ENCODE measurements around the gene TTC14.

Gene TTC14

DNA sequence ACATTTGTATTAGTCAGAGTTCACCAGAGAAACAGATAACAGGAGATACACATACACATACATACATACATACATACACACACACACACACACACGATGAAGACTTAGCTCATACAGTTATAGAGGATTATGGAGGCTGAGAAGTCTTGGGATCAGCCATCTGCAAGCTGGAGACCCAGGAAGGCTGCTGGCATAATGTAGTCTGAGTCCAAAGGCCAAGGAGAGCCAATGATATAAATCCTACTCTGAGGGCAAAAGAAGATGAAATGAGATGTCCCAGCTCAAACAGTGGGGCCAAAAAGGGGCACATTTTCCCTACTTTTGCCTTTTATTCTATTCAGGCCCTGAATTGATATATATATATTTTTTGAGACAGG is 6.4 kb upstream of the TTC14 start:
- Histone ChIP-seq H3K4me3 (ENCODE audit: low read length) (no peak overlapping the region), H3F3A (ENCODE audit: control insufficient read depth, insufficient read depth) (no peaks in the 10 kb centered on the region), H3K9me3 (ENCODE audit: control insufficient read depth, insufficient read depth, low read length) (no peaks in the 10 kb centered on the region), H3K9me2 (replicated peaks; ENCODE audit: control insufficient read depth, low read length) (no peaks in the 10 kb centered on the region), H3K27ac (ENCODE audit: low read depth, low read length) (no peak overlapping the region), H3K27me3 (ENCODE audit: control insufficient read depth, low read length) (no peaks in the 10 kb centered on the region), H4K20me1 (ENCODE audit: control insufficient read depth, insufficient read depth, low read depth, low read length) (no peaks in the 10 kb centered on the region), H3K4me2 (ENCODE audit: low read length) (no peak overlapping the region), H3K36me3 (ENCODE audit: control insufficient read depth, low read length) (no peaks in the 10 kb centered on the region), H3K4me1 (ENCODE audit: control insufficient read depth, low read length) (no peaks in the 10 kb centered on the region), H3K79me2 (ENCODE audit: control insufficient read depth, low read length) (no peaks in the 10 kb centered on the region)
- TF ChIP-seq, protein P1, sequence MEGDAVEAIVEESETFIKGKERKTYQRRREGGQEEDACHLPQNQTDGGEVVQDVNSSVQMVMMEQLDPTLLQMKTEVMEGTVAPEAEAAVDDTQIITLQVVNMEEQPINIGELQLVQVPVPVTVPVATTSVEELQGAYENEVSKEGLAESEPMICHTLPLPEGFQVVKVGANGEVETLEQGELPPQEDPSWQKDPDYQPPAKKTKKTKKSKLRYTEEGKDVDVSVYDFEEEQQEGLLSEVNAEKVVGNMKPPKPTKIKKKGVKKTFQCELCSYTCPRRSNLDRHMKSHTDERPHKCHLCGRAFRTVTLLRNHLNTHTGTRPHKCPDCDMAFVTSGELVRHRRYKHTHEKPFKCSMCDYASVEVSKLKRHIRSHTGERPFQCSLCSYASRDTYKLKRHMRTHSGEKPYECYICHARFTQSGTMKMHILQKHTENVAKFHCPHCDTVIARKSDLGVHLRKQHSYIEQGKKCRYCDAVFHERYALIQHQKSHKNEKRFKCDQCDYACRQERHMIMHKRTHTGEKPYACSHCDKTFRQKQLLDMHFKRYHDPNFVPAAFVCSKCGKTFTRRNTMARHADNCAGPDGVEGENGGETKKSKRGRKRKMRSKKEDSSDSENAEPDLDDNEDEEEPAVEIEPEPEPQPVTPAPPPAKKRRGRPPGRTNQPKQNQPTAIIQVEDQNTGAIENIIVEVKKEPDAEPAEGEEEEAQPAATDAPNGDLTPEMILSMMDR (IDR thresholded peaks at IDR 0.05; ENCODE audit: low read depth, low read length, poor library complexity, severe bottlenecking) = no peak
- TF ChIP-seq EZH2phosphoT487 (IDR thresholded peaks at IDR 0.05; ENCODE audit: borderline replicate concordance, low read length) = no peak

DNA sequence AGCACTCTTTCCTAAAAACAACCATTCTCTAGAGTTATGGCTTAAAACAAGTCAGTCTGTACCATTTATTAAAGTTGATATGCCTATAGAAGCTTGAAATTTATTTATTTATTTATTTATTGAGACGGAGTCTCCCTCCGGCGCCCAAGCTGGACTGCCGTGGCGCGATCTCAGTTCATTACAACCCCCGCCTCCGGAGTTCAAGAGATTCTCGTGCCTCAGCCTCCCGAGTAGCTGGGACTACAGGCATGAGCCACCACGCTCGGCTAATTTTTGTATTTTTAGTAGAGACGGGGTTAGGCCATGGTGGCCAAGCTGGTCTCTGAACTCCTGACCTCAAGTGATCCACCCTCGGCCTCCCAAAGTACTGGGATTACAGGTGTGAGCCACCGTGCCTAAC is 1.5 kb upstream of the TTC14 start:
- Histone ChIP-seq H3K9me2 (replicated peaks; ENCODE audit: control insufficient read depth, low read length) (no peaks in the 10 kb centered on the region), H3K36me3 (ENCODE audit: control insufficient read depth, low read length) (peaks cover 26% of the 10 kb centered on the region), H3F3A (ENCODE audit: control insufficient read depth, insufficient read depth) (peaks cover 2% of the 10 kb centered on the region; the same call in 1 of the 2 replicates), H3K4me3 (ENCODE audit: low read length) (no peak overlapping the region), H3K4me2 (ENCODE audit: low read length) (no peak overlapping the region), H3K79me2 (ENCODE audit: control insufficient read depth, low read length) (peaks cover 23% of the 10 kb centered on the region), H3K27me3 (ENCODE audit: control insufficient read depth, low read length) (no peaks in the 10 kb centered on the region), H4K20me1 (ENCODE audit: control insufficient read depth, insufficient read depth, low read depth, low read length) (no peaks in the 10 kb centered on the region; the same call in 1 of the 2 replicates), H3K9me3 (ENCODE audit: control insufficient read depth, insufficient read depth, low read length) (peaks cover 7% of the 10 kb centered on the region; the same call in 1 of the 2 replicates), H3K27ac (ENCODE audit: low read depth, low read length) (no peak overlapping the region), H3K4me1 (ENCODE audit: control insufficient read depth, low read length) (peaks cover 20% of the 10 kb centered on the region)
- TF ChIP-seq, protein P1 (IDR thresholded peaks at IDR 0.05; ENCODE audit: low read depth, low read length, poor library complexity, severe bottlenecking) = no peak
- TF ChIP-seq EZH2phosphoT487 (IDR thresholded peaks at IDR 0.05; ENCODE audit: borderline replicate concordance, low read length) = no peak

DNA sequence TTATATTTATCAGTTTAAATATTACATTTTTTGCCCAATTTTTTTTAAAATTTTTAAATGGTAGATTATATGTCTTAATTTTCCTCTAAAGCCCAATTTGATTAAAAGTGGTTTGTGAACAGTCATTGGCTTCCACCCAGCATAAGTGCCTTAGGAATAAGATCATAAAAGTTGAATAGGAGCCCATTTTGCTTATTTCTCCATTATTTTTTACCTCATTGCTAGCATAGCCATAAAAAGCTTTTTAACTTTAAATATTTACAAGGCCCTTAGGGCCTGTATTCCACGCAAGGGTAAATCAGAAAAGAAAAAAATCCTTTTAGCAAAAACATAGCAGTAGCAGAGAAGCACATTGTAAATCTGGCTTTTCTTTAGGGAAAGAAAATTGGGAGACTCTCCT is 9.0 kb downstream of the TTC14 start:
- H3K27me3 ChIP-seq (ENCODE audit: control insufficient read depth, low read length) = no peaks in the 10 kb centered on the region
- no peaks in the 10 kb centered on the region for H3K4me1 ChIP-seq (ENCODE audit: control insufficient read depth, low read length)
- no peaks in the 10 kb centered on the region for H3K79me2 ChIP-seq (ENCODE audit: control insufficient read depth, low read length)
- no peak overlapping the region for H3K4me3 ChIP-seq (ENCODE audit: low read length)
- H3K9me3 ChIP-seq (ENCODE audit: control insufficient read depth, insufficient read depth, low read length) = no peaks in the 10 kb centered on the region
- H3K27ac ChIP-seq (ENCODE audit: low read depth, low read length) = no peak overlapping the region
- H3K36me3 ChIP-seq (ENCODE audit: control insufficient read depth, low read length) = peaks cover 81% of the 10 kb centered on the region
- 0 out of 2 replicates have a peak, but pooled peaks cover 5% of the 10 kb centered on the region for H3F3A ChIP-seq (ENCODE audit: control insufficient read depth, insufficient read depth)
- H3K9me2 ChIP-seq (replicated peaks; ENCODE audit: control insufficient read depth, low read length) = no peaks in the 10 kb centered on the region
- TF ChIP-seq EZH2phosphoT487 (IDR thresholded peaks at IDR 0.05; ENCODE audit: borderline replicate concordance, low read length) = no peak
- TF ChIP-seq, protein P1 (IDR thresholded peaks at IDR 0.05; ENCODE audit: low read depth, low read length, poor library complexity, severe bottlenecking) = no peak
- no peaks in the 10 kb centered on the region for H4K20me1 ChIP-seq (ENCODE audit: control insufficient read depth, insufficient read depth, low read depth, low read length)
- H3K4me2 ChIP-seq (ENCODE audit: low read length) = no peak overlapping the region

All from DOHH2 (cell line).